Fibroblast of lung (primary cell): Measurements from ENCODE around the gene THAP9. TPM values are rescaled to one million over a fixed set of nuclear protein-coding genes. Genes with fewer than 3 reads are reported as not detected.

Experiments used
- DNase-seq, 2 donors: peaks; one replicate each; pipeline versions ENCODE4 v3.0.0 to v3.0.0-alpha.2; 2010; ENCODE audit warnings: low read depth in 2 of 2
- H2AFZ ChIP-seq: 2 replicates; pipeline ENCODE4 v1.5.1; 2012; ENCODE audit warnings: low read length, control low read depth, inconsistent platforms
- H3K27ac ChIP-seq: 2 replicates; pipeline ENCODE4 v1.5.1; 2011; ENCODE audit warnings: low read length, control low read depth; ENCODE audit not compliant: insufficient read depth
- H3K27me3 ChIP-seq: 2 replicates; pipeline ENCODE4 v1.5.1; 2011; ENCODE audit warnings: mild to moderate bottlenecking, low read length; ENCODE audit not compliant: control insufficient read depth, insufficient read depth
- H3K36me3 ChIP-seq: 2 replicates; pipeline ENCODE4 v1.5.1; 2011; ENCODE audit warnings: low read length; ENCODE audit not compliant: control insufficient read depth, insufficient read depth
- H3K4me1 ChIP-seq: 2 replicates; pipeline ENCODE4 v1.5.1; 2011; ENCODE audit warnings: low read length; ENCODE audit not compliant: control insufficient read depth, insufficient read depth; ENCODE audit errors: extremely low read depth
- H3K4me2 ChIP-seq: 2 replicates; pipeline ENCODE4 v1.5.1; 2011; ENCODE audit warnings: low read length, control low read depth; ENCODE audit not compliant: insufficient read depth; ENCODE audit errors: extremely low read depth
- H3K4me3 ChIP-seq, 4 experiments: fragments of 200-600 bp in 1 of 4; sonication (generic) in 1 of 4; replicated peaks in 1 of 4; 2 replicates each; pipeline ENCODE4 v1.5.1; 2011 to 2016; ENCODE audit warnings: low read length in 4 of 4, low read depth in 3 of 4, mild to moderate bottlenecking in 3 of 4, control low read depth in 2 of 4, inconsistent platforms in 1 of 4, mixed read lengths in 1 of 4; ENCODE audit not compliant: insufficient read depth in 1 of 4; ENCODE audit errors: control extremely low read depth in 1 of 4
- H3K79me2 ChIP-seq: 2 replicates; pipeline ENCODE4 v1.5.1; 2012; ENCODE audit warnings: mild to moderate bottlenecking, low read length, inconsistent platforms; ENCODE audit not compliant: control insufficient read depth, insufficient read depth
- H3K9ac ChIP-seq: 2 replicates; pipeline ENCODE4 v1.5.1; 2011; ENCODE audit warnings: mild to moderate bottlenecking, low read length, control low read depth; ENCODE audit not compliant: insufficient read depth
- H3K9me3 ChIP-seq: 2 replicates; pipeline ENCODE4 v1.5.1; 2012; ENCODE audit warnings: low read depth, low read length; ENCODE audit not compliant: control insufficient read depth, insufficient read depth
- H4K20me1 ChIP-seq: 2 replicates; pipeline ENCODE4 v1.5.1; 2011; ENCODE audit warnings: low read length; ENCODE audit not compliant: control insufficient read depth, insufficient read depth; ENCODE audit errors: extremely low read depth
- CTCF ChIP-seq, 2 donors: IDR thresholded peaks in 1 of 2; conservative IDR thresholded peaks in 1 of 2; 1 replicate in 1 of 2; 2 replicates in 1 of 2; pipeline ENCODE4 v1.5.1; 2011 to 2012; ENCODE audit warnings: low read length in 2 of 2, control low read depth in 1 of 2, inconsistent platforms in 1 of 2, low read depth in 1 of 2, mild to moderate bottlenecking in 1 of 2
- EZH2 ChIP-seq: IDR thresholded peaks from 2 replicates; pipeline ENCODE4 v1.5.1; 2012; ENCODE audit warnings: low read length, control low read depth, mild to moderate bottlenecking; ENCODE audit errors: missing control alignments
- polyA plus RNA-seq, 2 donors: library from polyadenylated mRNA; depleted of rRNA in 1 of 2; stranded (reverse) in 1 of 2; unstranded in 1 of 2; fragments of >200 nt; gene quantifications; 2 replicates each; pipeline ENCODE4 v1.2.1, GENCODE V29; 2011 to 2012; ENCODE audit warnings: missing spikeins in 1 of 2
- total RNA-seq: library from RNA; depleted of rRNA; stranded (reverse); fragments of >200 nt; gene quantifications from 2 replicates; pipeline ENCODE4 v1.2.1, GENCODE V29; 2014

THAP9 gene
- total and polyA plus RNA-seq, 2 donors (not counting 1 experiment from before 2014, with no cell fraction given) = 2.4 to 5.6 TPM

DNA sequence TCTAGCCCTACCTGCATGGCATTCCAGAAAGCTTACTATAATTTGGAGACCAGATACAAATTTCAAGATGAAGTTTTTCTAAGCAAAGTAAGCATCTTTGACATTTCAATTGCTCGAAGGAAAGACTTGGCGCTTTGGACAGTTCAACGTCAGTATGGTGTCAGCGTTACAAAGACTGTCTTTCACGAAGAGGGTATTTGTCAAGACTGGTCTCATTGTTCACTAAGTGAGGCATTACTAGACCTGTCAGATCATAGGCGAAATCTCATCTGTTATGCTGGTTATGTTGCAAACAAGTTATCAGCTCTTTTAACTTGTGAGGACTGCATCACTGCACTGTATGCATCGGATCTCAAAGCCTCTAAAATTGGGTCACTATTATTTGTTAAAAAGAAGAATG is 17.6 kb downstream of the THAP9 start:
- Histone ChIP-seq H3K9me3 (no peaks in the 10 kb centered on the region), H3K79me2 (no peaks in the 10 kb centered on the region), H3K36me3 (no peaks in the 10 kb centered on the region), H2AFZ (no peak overlapping the region), H3K4me3 (no peak overlapping the region), H3K27me3 (no peaks in the 10 kb centered on the region), H3K9ac (no peak overlapping the region), H4K20me1 (no peaks in the 10 kb centered on the region), H3K27ac (no peak overlapping the region), H3K4me2 (no peak overlapping the region), H3K4me1 (no peaks in the 10 kb centered on the region)
- TF ChIP-seq CTCF (conservative IDR thresholded peaks at IDR 0.05 in 1 of 2, IDR thresholded peaks at IDR 0.05 in 1 of 2; ENCODE audit: low read depth in 1 of 2, low read length in 2 of 2) (no peak), EZH2 (no peak)
- no peak for DNase-seq

GRCh38 chr4:82919386-82919785 is 18.9 kb downstream of the THAP9 start:
- Histone ChIP-seq H3K27me3 (no peaks in the 10 kb centered on the region), H3K36me3 (no peaks in the 10 kb centered on the region), H3K4me2 (no peak overlapping the region), H2AFZ (no peak overlapping the region), H3K4me3 (no peak overlapping the region), H3K9ac (no peak overlapping the region), H3K27ac (no peak overlapping the region), H3K79me2 (no peaks in the 10 kb centered on the region), H3K4me1 (no peaks in the 10 kb centered on the region), H4K20me1 (no peaks in the 10 kb centered on the region), H3K9me3 (no peaks in the 10 kb centered on the region)
- no peak for DNase-seq
- no peak for TF ChIP-seq CTCF (conservative IDR thresholded peaks at IDR 0.05 in 1 of 2, IDR thresholded peaks at IDR 0.05 in 1 of 2; ENCODE audit: low read depth in 1 of 2, low read length in 2 of 2)
- no peak for TF ChIP-seq EZH2

DNA sequence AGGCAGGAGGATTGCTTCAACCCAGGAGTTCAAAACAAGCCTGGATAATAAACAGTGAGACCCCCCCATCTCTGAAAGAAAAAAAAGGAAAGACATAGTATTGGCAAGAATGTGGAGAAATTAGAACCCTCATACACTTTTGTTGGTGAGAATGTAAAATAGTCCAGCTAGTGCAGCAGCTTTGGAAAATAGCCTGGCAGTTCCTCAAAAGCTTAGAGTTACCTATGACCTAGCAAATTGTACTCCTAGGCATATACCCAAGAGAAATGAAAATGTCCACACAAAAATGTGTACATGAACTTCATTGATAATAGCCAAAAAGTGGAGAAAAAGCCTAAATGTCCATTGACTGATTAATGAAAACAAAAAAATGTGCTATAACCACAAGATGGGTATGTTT is 21.3 kb downstream of the THAP9 start:
- Histone ChIP-seq H4K20me1 (no peaks in the 10 kb centered on the region), H3K9me3 (no peaks in the 10 kb centered on the region), H3K4me3 (no peak overlapping the region), H3K27ac (no peak overlapping the region), H2AFZ (no peak overlapping the region), H3K27me3 (no peaks in the 10 kb centered on the region), H3K36me3 (no peaks in the 10 kb centered on the region), H3K4me2 (no peak overlapping the region), H3K9ac (no peak overlapping the region), H3K4me1 (no peaks in the 10 kb centered on the region), H3K79me2 (no peaks in the 10 kb centered on the region)
- no peak for DNase-seq
- TF ChIP-seq EZH2 (no peak), CTCF (conservative IDR thresholded peaks at IDR 0.05 in 1 of 2, IDR thresholded peaks at IDR 0.05 in 1 of 2; ENCODE audit: low read depth in 1 of 2, low read length in 2 of 2) (no peak)
